ENCODE measurements around the gene C9orf85. TPM values are rescaled to one million over a fixed set of nuclear protein-coding genes. Genes with fewer than 3 reads are reported as not detected.

C9orf85 gene
- total RNA-seq, 2 donors from 2014 or later: 7.5 to 9.3 TPM

DNA sequence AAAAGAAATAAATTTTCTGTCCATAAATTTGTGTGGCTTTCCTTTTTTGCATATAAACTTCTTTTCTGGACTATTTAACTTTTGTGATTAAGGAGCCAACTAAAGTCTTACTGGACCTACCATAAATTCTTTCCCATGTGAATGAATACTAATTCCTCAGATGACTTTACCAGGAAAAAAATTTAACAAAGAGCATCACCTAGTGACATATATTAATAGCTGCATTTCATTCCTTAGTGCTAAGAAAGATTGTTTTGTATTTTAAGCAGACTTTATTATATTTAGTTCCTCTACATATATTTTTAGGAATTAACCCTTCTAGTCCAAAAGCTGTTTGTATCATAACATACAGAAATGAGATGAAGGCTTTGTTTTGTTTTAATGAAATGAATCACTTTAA is 64.4 kb downstream of the C9orf85 start:
- Histone ChIP-seq H3K4me3 (ENCODE audit: low read length) (no peak overlapping the region), H3K27me3 (ENCODE audit: control insufficient read depth, insufficient read depth, low read length, poor library complexity, severe bottlenecking) (no peaks in the 10 kb centered on the region), H3K9ac (ENCODE audit: extremely low read depth, low read length, poor library complexity, severe bottlenecking) (no peak overlapping the region), H3K27ac (ENCODE audit: low read depth, low read length) (no peak overlapping the region), H3K9me3 (ENCODE audit: control insufficient read depth, low read length) (no peaks in the 10 kb centered on the region), H3K4me1 (ENCODE audit: control insufficient read depth, insufficient read depth, low read length) (no peaks in the 10 kb centered on the region), H3K36me3 (ENCODE audit: control insufficient read depth, insufficient read depth, low read length) (peaks cover 13% of the 10 kb centered on the region)
- no peak for DNase-seq
- Mint-ChIP-seq H3K4me1 (no peaks in the 10 kb centered on the region), H3K27me3 (ENCODE audit: insufficient read depth) (no peaks in the 10 kb centered on the region), H3K27ac (no peak overlapping the region), H3K9me3 (no peaks in the 10 kb centered on the region), H3K36me3 (ENCODE audit: low read depth) (peaks cover 17% of the 10 kb centered on the region), H3K4me3 (no peak overlapping the region)
- TF ChIP-seq, protein P1, sequence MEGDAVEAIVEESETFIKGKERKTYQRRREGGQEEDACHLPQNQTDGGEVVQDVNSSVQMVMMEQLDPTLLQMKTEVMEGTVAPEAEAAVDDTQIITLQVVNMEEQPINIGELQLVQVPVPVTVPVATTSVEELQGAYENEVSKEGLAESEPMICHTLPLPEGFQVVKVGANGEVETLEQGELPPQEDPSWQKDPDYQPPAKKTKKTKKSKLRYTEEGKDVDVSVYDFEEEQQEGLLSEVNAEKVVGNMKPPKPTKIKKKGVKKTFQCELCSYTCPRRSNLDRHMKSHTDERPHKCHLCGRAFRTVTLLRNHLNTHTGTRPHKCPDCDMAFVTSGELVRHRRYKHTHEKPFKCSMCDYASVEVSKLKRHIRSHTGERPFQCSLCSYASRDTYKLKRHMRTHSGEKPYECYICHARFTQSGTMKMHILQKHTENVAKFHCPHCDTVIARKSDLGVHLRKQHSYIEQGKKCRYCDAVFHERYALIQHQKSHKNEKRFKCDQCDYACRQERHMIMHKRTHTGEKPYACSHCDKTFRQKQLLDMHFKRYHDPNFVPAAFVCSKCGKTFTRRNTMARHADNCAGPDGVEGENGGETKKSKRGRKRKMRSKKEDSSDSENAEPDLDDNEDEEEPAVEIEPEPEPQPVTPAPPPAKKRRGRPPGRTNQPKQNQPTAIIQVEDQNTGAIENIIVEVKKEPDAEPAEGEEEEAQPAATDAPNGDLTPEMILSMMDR (conservative IDR thresholded peaks at IDR 0.05): no peak

DNA sequence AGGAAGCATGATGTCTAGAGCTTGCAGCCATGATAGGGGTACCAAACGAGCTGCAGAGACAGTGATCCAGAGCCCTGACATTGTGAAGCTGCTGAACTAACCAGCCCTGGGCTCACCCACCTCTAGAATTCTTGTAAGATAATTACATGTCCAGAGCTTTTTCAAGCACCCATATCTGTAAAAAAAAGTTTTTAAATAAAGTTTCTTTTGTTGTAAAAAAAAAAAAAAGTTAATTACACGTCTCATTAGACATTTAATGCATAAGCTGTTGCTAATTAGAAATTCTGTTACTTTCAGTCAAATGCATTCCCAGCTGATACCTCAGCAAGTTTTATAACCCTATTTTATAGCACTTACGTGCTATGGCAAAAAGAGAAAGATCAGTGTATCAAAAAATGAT is 65.6 kb downstream of the C9orf85 start:
- Mint-ChIP-seq H3K27ac (no peak overlapping the region), H3K4me3 (no peak overlapping the region), H3K27me3 (ENCODE audit: insufficient read depth) (no peaks in the 10 kb centered on the region), H3K4me1 (no peaks in the 10 kb centered on the region), H3K36me3 (ENCODE audit: low read depth) (peaks cover 17% of the 10 kb centered on the region), H3K9me3 (no peaks in the 10 kb centered on the region)
- H3K27ac ChIP-seq (ENCODE audit: low read depth, low read length): no peak overlapping the region
- DNase-seq: no peak
- no peaks in the 10 kb centered on the region for H3K27me3 ChIP-seq (ENCODE audit: control insufficient read depth, insufficient read depth, low read length, poor library complexity, severe bottlenecking)
- no peaks in the 10 kb centered on the region for H3K9me3 ChIP-seq (ENCODE audit: control insufficient read depth, low read length)
- TF ChIP-seq, protein P1 (conservative IDR thresholded peaks at IDR 0.05): no peak
- no peak overlapping the region for H3K4me3 ChIP-seq (ENCODE audit: low read length)
- no peak overlapping the region for H3K9ac ChIP-seq (ENCODE audit: extremely low read depth, low read length, poor library complexity, severe bottlenecking)
- 79 to 86% methylated on average over 2 to 3 of the region's 3 CpGs for WGBS, 2 experiments (ENCODE audit: insufficient coverage in 1 of 2, insufficient read length in 1 of 2)
- H3K36me3 ChIP-seq (ENCODE audit: control insufficient read depth, insufficient read depth, low read length): peaks cover 13% of the 10 kb centered on the region
- no peaks in the 10 kb centered on the region for H3K4me1 ChIP-seq (ENCODE audit: control insufficient read depth, insufficient read depth, low read length)

GRCh38 chr9:71980266-71981190 is 69.1 kb downstream of the C9orf85 start:
- Histone ChIP-seq H3K4me1 (ENCODE audit: control insufficient read depth, insufficient read depth, low read length) (no peaks in the 10 kb centered on the region), H3K9ac (ENCODE audit: extremely low read depth, low read length, poor library complexity, severe bottlenecking) (no peak overlapping the region), H3K9me3 (ENCODE audit: control insufficient read depth, low read length) (no peaks in the 10 kb centered on the region), H3K4me3 (ENCODE audit: low read length) (no peak overlapping the region), H3K36me3 (ENCODE audit: control insufficient read depth, insufficient read depth, low read length) (no peaks in the 10 kb centered on the region), H3K27me3 (ENCODE audit: control insufficient read depth, insufficient read depth, low read length, poor library complexity, severe bottlenecking) (no peaks in the 10 kb centered on the region), H3K27ac (ENCODE audit: low read depth, low read length) (no peak overlapping the region)
- H3K36me3 Mint-ChIP-seq (ENCODE audit: low read depth): peaks cover 6% of the 10 kb centered on the region
- WGBS, 2 experiments (ENCODE audit: insufficient coverage in 1 of 2, insufficient read length in 1 of 2): 72 to 100% methylated on average over 2 to 4 of the region's 5 CpGs
- H3K27ac Mint-ChIP-seq: no peak overlapping the region
- no peak overlapping the region for H3K4me3 Mint-ChIP-seq
- no peaks in the 10 kb centered on the region for H3K27me3 Mint-ChIP-seq (ENCODE audit: insufficient read depth)
- no peaks in the 10 kb centered on the region for H3K9me3 Mint-ChIP-seq
- TF ChIP-seq, protein P1 (conservative IDR thresholded peaks at IDR 0.05): no peak
- H3K4me1 Mint-ChIP-seq: peaks cover 7% of the 10 kb centered on the region
- DNase-seq: no peak
